SU-DHL-6 (cell line): Measurements from ENCODE around the gene STARD4.

Experiments
- EZH2phosphoT487 ChIP-seq: fragments of 200-600 bp; sonication (generic), shearing (Covaris generic); conservative IDR thresholded peaks from 2 replicates; pipeline ENCODE4 v1.6.1; 2018; ENCODE audit warnings: mild to moderate bottlenecking, antibody characterized with exemption, low read length, moderate library complexity, mixed read lengths
- TF ChIP-seq, protein P1 (sequence below): fragments of 200-600 bp; sonication (generic); IDR thresholded peaks from one replicate; pipeline ENCODE4 v1.5.1; 2017; ENCODE audit warnings: antibody characterized with exemption, mild to moderate bottlenecking, low read length, moderate library complexity; ENCODE audit not compliant: insufficient read depth, poor library complexity, severe bottlenecking

DNA sequence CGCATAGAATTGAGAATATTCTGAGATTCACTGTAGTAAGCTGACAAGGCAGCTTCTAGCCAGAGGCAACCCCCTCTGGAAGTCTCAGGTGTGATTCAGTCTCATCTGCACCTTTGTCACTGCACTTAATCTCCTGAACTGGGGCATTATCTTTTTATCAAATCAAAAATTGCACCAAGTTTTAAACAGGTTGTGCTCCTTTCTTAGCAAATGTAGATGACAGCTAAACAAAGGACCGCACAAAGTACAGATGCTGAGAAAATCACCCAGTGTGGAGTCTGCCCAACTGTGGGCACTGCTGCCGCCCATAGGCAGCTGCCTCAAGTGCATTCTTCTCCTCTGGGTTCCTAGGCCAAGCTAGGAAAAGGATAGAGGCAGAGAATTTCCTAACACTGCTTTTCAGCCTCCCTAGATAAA lies 51.1 kb downstream of the STARD4 start:
- TF ChIP-seq, protein P1, sequence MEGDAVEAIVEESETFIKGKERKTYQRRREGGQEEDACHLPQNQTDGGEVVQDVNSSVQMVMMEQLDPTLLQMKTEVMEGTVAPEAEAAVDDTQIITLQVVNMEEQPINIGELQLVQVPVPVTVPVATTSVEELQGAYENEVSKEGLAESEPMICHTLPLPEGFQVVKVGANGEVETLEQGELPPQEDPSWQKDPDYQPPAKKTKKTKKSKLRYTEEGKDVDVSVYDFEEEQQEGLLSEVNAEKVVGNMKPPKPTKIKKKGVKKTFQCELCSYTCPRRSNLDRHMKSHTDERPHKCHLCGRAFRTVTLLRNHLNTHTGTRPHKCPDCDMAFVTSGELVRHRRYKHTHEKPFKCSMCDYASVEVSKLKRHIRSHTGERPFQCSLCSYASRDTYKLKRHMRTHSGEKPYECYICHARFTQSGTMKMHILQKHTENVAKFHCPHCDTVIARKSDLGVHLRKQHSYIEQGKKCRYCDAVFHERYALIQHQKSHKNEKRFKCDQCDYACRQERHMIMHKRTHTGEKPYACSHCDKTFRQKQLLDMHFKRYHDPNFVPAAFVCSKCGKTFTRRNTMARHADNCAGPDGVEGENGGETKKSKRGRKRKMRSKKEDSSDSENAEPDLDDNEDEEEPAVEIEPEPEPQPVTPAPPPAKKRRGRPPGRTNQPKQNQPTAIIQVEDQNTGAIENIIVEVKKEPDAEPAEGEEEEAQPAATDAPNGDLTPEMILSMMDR, result no peak
- TF ChIP-seq EZH2phosphoT487, result no peak
